RPMI8226 (cell line): Measurements from ENCODE around the gene ELOVL5.

Experiments
- DNase-seq: peaks from one replicate; pipeline ENCODE4 v3.0.0-alpha.2; 2015

ELOVL5 gene

DNA sequence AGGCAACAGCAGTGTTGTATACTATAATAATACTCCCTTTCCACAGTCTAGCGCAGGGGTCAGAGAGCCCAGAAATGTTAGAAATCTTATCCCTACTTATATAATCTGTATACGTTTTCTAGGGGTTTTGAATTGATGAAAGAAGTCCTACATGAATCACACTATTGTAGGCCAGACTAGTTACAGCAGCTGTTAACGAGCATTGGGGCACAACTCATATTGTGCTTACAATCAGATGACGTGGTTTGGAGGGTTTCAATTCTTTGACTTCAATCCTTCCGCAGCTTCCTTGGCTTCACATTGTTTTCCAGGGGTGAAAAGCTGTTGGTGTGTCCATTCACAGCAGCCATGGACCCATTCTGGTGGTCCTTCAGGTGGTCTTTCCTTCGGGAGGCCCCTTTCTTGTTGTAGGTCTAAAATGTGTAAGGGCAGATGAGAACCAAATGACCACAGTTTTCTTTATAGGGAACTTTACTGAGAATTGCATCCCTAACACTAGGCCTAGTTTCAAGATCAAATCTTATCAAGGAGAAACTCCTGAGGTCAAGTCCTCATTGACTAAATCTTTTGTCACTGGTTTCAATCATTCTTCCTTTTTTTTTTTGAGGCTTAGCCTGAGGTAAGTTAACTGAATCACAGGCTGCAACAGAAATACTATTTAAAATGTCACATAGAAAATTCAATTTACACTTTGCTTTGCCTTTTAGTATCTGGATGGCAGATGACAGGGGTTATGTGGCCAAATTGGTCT is 79.7 kb downstream of the ELOVL5 start:
- DNase-seq: no peak

DNA sequence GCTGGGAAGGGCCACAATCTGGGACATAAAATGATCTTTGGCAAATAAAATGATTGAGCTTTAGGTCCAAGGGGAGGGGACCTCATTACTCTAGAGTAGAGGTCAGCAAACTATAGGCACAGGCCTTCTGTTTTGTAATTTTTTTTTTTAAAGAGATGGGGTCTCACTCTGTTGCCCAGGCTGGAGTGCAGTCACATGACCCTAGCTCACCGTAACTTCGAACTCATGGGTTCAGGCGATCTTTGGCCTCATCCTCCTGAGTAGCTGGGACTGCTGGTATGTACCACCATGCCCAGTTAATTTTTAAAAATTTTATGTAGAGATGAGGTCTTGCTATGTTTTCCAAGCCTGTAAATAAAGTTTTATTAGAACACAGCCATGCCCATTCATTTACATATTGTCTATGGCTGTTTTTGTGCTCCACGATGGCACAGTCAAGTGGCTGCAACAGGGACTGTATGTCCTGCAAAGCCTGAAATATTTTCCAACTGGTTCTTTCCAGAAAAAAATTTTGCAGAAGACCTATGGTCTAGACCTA is 82.1 kb downstream of the ELOVL5 start:
- no peak for DNase-seq

DNA sequence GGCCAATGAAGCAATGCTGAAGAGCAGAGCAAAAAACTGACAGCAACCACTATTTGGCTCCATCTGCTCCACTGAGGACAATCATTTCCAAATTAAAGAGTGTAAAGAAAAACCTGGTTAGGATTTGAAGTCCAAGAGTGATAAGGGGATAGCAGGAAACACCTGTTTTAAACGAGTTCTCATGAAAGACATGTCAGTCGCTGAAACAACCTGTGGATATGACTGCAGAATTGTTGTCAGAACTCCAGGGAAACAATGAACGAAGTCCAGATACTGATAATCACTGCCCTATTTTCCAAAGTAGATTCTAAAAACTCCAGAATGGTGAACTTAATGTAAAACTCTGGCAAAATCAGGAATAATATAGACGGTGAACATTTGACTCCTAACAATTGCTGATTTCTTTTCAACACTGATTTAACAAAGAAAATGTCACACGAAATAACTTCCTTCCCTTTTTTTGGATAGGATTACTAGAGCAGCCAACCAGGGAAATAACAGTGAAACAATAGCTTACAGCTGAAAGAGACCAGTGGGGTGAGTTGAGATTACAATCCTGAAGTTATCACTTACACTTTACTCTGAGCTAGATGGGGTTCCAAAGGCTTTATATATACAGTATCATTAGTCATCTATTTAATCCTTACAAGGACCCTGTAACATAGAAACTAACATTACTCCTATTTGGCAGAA is 83.7 kb downstream of the ELOVL5 start:
- no peak for DNase-seq

DNA sequence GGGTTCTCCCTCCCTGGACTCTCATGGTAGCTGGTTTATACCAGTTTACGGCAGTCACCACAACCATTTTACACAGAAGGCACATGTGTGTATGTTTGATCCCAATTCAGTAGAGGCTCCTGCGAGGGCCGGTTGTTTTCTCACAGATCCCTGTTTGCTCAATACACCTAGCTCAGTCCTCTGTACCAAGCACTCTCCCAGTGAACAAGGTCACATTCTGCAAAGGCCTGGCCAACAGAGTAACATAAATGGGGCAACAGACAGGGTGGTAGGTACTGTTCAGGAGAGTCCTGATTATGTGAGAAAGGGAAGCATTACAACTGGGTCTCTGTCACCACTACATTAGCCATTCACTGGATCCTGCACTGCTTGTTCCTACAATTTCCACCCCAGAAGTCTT is 84.4 kb downstream of the ELOVL5 start:
- no peak for DNase-seq

DNA sequence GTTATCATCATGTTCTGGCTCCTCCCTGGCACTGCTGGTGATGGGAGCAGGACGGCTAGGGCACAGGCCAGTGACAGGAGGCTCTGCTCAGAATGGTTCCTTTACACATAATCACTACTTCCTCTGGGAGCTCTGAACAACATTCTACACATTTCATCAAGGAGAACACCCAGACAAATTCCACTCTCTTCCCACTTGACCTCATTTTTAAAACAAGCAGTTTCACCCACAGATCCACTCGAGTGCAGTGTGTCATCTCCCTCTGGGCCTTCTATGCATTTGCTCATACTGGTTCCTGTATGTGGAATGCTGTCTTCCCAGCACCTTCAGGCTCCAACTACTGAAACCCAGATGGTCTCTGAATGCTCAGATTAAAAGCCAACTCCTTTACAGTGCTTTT is 84.8 kb downstream of the ELOVL5 start:
- no peak for DNase-seq

DNA sequence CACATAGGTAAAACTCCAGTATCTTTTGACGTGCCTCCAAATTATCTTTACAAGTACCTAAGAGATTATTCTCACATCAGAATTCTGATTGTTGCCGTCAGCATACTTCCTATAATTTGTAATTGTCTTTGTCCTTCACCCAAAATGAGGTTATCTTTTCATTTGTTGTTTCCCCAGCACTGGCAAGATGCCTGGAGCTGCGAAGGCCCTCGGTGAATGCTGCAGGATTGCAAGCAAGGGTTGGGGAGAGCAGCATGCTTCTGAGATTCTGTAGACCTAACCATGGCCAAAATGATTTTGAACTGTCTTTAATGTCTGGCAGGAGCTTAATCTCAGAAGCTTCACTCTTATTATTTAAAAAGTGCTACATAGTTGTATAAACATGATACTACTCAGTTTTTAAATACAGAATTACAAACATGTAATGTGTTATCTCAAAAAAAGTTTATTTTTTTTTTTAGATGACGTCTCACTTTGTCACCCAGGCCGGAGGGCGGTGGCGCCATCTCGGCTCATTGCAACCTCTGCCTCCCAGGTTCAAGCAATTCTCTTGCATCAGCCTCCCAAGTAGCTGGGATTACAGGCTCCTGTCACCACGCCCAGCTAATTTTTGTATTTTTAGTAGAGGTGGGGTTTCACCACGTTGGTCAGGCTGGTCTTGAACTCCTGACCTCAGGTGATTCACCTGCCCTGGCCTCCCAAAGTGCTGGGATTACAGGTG is 88.7 kb downstream of the ELOVL5 start:
- no peak for DNase-seq

DNA sequence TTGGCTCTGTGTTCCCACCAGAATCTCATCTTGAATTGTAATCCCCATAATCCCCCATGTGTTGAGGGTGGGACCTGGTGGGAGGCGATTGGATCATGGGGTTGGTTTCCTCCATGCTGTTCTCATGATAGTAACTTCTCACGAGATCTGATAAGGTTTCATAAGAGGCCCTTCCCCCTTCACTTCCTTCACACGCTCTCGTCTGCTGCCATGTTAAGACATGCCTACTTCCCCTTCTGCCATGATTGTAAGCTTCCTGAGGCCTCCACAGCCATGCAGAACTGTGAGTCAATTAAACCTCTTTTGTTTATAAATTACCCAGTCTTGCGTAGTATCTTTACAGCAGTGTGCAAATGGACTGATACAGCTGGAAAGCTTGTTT is 90.0 kb downstream of the ELOVL5 start:
- no peak for DNase-seq

DNA sequence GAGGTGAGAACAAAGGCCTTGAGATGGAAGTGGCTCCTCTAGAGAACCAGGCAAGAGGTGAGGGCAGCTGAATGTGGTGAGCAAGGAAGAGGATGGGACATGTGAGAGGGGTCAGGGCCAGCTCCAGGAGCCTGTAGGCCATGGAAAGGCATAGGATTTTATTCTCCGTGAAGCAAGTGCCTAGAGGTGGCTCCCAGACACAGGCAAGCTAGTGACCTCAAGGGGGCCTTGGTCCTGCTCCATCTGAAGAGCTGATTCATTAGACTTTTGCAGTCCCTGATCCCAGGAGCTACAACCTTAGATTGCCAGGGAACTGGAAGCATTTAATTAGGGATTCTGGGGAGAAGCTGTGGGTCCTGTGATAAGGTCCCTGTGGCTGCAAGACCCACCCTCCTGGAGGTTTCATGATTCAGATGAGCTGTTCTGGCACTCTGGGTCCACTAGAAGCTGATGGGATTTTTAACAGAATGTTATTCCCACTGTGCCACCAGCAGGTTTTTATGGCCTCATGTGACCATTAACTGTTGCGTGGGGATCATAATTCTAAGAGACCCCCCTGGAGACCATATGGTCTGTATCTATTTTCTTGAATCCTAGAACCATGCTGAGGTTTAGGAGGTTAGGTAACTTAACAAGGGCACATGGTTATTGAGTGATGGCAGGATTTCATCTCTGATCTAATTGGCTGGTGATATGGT is 90.5 kb downstream of the ELOVL5 start:
- DNase-seq: no peak

DNA sequence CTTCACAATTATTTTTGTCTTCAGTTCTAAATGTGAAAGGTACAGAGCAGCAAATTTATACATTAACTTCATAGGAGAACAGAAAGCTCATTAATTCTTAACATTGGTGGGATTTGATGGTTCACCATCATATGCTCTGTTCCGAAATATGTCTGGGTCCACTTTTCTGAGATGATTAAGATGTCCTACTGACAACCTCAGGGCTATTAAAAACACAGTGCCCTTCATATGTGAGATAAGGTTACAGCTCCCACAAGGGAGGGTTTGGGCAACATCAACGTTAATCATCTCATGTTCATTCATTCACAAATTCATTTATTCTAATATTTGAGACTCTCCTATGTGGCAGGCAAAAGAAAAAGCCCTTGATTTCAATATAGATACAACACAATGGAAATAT is 91.2 kb downstream of the ELOVL5 start:
- DNase-seq: no peak

DNA sequence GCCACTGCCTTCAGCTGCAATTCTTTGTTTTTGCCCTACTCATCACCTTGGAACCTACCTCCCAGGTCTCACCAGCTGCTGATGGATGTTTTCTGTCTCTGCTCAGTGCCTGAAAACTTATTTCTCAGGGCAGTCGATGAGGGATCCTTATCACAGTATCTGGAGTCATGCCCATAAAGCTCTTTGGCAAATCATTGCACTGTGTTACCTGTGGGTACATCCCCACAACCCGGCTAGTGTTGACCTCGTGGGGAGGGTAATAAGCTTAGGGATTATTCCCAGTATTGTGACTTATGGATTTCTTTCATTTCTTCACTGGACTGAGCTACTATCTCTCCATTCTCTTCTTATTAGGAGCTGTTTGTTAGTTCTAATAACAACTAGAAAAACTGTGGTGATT is 91.7 kb downstream of the ELOVL5 start:
- no peak for DNase-seq

DNA sequence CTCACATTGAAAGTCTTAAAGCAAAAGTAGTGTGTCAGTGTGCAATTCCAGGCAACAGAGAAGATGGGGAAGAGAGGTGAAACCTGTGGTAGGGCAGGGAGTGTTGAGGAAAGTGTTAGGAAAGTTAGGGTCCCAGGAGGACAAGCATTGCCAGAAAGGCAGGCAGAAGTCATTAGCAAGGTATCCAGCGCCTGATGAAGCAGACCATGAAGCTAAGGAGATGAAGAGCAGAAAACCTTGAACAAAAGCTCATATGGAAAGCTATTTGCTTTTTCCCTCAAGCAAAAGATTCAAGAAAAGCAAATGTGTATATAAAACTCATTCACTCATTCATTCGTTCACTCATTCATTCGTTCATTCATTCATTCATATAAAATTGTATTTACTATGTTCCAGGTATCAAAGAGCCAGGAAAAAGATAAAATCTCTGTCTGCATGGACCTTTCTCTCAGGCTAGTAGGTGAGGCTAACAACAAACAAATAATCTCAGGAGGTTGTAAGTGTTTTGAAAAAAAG is 96.5 kb downstream of the ELOVL5 start:
- DNase-seq: no peak

DNA sequence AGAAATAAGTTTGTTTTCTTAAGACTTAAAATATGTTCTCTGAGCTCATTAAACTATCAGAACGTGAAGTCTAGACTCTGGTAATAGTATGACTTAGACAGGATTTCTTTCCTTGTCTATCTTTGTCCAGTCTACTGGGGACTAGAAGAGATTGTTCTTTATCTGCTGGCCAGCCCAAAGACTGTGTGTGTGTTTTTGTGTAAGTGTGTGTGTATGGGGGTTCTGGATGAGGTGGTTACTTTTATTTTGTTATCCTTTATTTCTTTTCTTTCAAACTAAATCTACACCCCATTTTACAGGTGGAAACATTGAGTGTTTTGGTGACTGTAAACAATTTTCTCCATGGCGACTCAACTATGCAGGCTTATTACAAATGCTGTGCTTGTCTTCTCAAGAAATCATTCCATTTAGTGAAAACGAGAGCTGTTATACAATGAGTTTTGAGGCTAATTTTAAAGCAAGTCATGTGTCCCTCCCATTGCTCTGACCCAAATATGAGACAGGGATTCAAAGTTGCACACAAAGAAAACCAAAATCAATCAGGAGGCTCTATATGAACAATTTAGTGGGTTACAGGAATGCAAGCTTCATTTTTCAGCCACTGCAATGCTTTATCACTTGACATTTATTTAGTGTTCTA is 97.6 kb downstream of the ELOVL5 start:
- no peak for DNase-seq

DNA sequence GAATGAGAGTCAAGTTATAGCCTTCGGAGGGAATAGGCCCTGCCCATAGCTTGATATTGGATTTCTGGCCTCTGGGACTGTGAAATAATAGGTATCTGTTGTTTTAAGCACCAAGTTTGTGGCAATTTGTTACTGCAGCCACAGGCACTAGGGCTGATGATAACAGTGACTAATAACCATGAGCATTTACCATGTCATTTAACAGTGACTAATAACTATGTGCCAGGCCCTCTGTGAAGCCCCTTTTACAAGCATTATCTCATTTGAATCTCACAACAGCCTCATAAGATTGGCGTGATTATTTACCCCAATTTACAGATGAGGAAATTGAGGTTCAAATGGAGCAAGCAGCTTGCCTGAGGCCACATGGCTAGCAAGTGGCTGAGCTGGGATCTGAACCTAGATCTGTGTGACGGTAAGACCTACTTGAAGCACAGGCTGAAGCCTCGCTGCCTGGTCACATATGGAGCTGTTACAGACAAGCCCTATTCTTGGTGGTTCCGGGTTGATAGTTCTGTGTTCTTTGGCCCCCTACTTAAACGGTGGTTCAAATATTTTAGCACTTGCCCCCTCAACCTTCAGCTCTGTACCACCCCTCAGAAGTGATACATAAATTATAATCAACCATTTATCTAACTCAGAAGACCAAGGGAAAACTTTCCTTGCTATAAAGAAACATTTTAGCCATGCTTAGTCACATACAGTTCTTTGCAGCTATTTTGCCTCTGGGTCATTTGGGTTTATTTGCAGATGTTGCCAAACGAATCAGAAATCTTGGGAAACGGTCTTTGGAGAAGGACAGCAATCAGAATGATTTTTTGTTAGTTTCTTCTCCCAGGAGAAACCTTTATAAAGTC is 98.3 kb downstream of the ELOVL5 start:
- no peak for DNase-seq

DNA sequence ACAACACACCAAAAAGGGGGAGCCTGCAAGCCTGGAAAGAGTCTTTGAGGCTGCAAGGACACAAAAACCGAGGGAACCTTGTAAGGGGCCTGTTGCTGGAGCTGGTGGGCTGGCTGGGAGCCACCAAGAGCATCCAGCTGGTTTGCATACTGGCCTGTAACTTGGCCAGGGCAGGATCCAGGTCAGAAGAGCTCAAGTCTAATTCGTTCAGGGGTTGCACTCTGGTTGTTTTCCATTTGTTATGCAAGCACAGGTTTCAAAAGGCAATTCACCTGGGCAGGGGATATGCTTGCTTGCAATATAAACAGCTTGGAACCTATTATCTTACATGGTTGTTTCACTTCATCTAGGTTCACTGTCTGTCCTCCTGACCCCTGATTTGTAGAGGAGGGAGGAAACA is 101.8 kb downstream of the ELOVL5 start:
- DNase-seq: no peak

DNA sequence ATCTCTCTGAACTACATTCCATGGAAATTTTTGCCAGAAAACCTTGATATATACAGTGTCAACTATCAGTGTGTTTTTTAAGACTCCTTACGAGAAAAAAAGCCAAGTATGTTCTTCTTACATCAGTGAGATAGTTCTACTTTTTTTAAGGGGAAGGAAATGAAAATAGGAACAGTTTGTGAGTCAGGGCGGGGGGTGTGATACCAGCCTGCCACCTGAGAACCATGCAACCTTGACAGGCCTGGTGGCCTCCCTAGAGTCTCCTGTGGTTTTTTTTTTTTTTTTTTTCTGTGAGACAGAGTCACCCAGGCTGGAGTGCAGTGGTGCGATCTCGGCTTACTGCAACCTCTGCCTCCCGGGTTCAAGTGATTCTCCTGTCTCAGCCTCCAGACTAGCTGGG is 103.8 kb downstream of the ELOVL5 start:
- no peak for DNase-seq

DNA sequence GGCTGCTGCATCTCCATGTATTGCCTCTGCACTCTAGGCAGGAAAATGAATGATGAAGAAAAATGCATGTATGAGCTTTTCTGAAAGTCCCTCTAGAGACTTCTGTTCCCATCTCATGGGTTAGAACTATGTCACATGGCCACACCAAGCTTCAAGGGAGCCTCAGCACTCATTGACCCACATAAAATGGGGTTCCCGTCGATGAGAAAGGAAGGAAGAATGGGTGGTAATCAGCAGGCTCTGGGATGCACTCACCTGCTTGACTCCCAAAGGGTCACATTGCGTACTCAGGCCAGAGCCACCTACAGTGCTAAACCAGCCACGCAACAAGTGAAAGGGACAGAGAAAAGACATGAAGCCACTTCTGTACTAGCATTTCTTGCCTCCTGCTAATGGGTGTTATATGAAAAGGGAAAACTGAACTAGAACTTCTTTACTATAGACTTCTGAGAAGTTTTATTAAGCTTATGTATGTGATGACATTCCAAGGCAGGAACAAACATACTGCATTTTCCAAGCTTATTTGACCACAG is 104.3 kb downstream of the ELOVL5 start:
- no peak for DNase-seq

DNA sequence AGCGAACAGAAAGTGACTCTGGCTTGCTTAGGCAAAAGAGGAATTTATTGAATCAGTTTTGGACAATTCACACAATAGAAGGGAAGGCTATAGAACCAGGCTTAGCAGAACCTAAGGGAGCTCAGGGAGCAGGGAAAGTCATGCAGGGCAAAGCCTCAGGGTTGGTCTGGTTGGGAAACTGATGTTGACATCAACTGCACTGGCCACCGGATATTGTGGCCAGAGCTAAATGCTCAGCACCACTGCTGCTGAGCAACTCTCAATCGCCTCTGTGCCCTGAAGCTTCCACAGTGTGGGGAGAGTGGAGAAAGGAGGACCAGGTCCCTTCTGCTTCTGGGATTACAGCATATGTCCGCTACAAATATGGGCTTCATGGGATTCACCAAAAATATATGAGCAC is 106.8 kb downstream of the ELOVL5 start:
- no peak for DNase-seq

DNA sequence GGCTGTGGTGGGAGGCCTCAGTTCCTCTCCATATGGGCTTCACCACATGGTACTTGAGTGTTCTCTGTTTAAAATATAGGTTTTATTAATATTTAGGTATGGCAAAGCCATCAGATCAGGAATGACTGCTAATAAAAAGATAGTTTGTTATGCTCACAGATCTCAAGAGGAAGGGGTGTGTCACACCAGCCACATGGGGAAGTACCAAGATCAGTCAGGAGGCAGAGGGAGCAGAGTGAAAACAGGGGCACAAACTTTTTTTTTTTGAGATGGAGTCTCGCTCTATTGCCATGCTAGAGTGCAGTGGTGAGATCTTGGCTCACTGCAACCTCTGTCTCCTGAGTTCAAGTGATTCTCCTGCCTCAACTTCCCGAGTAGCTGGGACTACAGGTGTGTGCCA is 108.0 kb downstream of the ELOVL5 start:
- no peak for DNase-seq

DNA sequence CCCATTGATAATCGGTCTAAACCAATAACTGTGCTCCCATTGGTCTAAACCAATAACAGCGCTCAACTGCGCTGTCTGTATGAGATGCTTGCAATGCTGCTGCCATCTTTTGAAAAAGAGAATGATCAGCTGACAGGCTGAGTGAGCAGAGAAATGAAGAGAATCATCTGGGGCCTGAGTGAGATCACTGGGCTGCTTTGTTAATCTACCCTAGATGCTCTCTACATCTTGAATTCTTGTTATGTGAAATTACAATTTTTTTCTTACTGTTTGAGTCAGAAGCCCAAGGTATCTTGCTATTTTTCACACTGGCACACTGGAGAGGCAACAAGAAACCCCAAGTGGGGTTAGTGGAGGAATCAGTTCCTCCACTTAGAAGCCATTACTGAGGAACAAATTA is 108.6 kb downstream of the ELOVL5 start:
- no peak for DNase-seq

DNA sequence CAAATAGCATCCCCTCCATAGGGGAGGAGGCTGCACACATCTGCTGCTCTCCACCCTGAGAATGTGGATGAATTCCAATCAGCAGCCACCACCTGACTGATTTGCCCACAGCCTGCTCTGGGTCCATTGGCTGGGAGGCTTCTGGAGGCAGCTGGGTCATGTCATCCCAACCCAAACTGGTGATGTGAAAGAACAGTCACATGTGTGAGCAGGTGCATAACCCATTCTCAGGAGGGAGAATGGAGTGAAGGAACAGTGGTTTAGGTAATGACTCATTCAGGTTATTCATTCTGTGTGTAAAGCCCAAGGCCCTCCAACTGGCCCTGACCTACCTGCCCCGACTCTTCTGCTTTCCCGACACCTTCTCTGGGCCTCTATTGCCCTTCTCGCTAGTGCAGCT is 109.2 kb downstream of the ELOVL5 start:
- no peak for DNase-seq

DNA sequence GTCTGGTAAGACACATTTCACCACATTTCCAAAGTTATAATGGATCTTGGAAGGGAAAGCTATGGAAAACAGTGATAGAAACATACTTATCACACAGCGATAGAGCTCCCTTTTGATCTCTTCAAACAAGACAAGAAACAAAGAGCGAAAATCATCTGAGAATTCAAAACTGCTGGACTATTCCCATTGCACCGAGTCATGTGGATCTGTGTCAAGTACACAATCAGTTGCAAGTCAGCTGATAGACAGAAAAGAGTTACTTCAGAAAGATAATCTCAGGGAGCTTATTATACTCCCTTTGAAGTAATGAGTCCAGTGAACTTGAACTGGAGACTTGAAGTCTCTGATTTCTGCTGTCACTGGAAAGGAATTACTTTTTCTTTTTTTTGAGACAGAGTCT is 110.4 kb downstream of the ELOVL5 start:
- no peak for DNase-seq
